Measurements from ENCODE around the gene KCNN2.

Gene KCNN2

DNA sequence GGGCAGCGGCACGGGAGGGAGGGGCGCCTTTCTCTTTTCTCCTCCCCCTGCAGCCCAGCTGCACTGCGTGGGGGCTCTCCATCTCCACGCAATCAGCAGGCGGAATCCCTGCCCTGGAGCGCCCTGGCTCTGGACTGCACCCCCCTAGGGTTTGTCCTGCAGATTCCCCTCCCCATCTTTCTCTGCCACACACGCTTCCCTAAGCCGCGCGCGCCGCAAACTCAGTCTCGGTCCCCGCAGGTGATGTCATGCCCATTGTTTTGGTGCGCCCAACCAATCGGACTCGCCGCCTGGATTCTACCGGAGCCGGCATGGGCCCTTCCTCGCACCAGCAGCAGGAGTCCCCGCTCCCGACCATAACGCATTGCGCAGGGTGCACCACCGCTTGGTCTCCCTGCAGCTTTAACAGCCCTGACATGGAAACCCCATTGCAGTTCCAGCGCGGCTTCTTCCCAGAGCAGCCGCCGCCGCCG lies at the start of gene KCNN2 (continued):
- TF ChIP-seq, protein P1, sequence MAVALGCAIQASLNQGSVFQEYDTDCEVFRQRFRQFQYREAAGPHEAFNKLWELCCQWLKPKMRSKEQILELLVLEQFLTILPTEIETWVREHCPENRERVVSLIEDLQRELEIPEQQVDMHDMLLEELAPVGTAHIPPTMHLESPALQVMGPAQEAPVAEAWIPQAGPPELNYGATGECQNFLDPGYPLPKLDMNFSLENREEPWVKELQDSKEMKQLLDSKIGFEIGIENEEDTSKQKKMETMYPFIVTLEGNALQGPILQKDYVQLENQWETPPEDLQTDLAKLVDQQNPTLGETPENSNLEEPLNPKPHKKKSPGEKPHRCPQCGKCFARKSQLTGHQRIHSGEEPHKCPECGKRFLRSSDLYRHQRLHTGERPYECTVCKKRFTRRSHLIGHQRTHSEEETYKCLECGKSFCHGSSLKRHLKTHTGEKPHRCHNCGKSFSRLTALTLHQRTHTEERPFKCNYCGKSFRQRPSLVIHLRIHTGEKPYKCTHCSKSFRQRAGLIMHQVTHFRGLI (tag by site-specific recombination; IDR thresholded peaks at IDR 0.05), result peak; percentile 92

DNA sequence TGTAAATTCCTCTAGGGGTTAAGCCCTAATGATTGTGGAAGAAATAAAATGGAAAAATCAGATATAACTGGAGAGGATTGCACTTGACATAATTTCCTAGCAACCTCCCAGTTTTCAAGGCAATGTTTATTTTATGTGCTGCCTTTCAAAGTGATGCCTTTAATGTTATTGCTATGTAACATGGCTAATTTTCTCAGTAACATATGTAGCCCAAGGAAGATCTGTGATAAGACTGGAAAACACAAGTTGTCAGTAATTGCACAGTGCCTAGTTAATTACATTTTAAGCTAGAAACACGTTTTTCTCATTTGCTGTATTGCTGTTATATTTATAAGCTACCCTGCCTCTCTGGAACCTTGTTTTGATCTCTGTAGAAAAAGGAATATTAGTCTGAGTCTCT lies 49.2 kb upstream of the KCNN2 start:
- H3K4me3 ChIP-seq (ENCODE audit: low read depth, low read length), result no peak overlapping the region
- POLR2A ChIA-PET, result no interaction called here
- H3K9me3 ChIP-seq (ENCODE audit: control insufficient read depth, insufficient read depth, low read depth, low read length), result no peaks in the 10 kb centered on the region
- TF ChIP-seq ZNF677 (tag by site-specific recombination; IDR thresholded peaks at IDR 0.05) (no peak), ZSCAN30 (tag by site-specific recombination; IDR thresholded peaks at IDR 0.05) (no peak), ZNF600 (tag by site-specific recombination; IDR thresholded peaks at IDR 0.05) (no peak), ZNF16 (tag by site-specific recombination; IDR thresholded peaks at IDR 0.05; ENCODE audit: low read depth) (no peak), EGR2 (tag by site-specific recombination; IDR thresholded peaks at IDR 0.05; ENCODE audit: low read depth) (no peak), ZNF621 (tag by site-specific recombination; IDR thresholded peaks at IDR 0.05) (no peak), ZNF558 (tag by site-specific recombination; IDR thresholded peaks at IDR 0.05) (no peak), ZNF664 (tag by site-specific recombination; IDR thresholded peaks at IDR 0.05) (no peak), ZNF701 (tag by site-specific recombination; IDR thresholded peaks at IDR 0.05) (no peak), ZNF837 (tag by site-specific recombination; IDR thresholded peaks at IDR 0.05) (no peak), ZNF561 (tag by site-specific recombination; IDR thresholded peaks at IDR 0.05; ENCODE audit: borderline replicate concordance) (no peak), OSR2 (tag by site-specific recombination; IDR thresholded peaks at IDR 0.05) (no peak), ZNF76 (tag by site-specific recombination; IDR thresholded peaks at IDR 0.05; ENCODE audit: borderline replicate concordance, low read depth) (no peak), KLF8 (tag by site-specific recombination; IDR thresholded peaks at IDR 0.05) (no peak), ZNF571 (tag by site-specific recombination; IDR thresholded peaks at IDR 0.05) (no peak), ZNF24 (tag by site-specific recombination; IDR thresholded peaks at IDR 0.05) (no peak), ZNF423 (tag by site-specific recombination; IDR thresholded peaks at IDR 0.05) (no peak), GLI4 (tag by site-specific recombination; IDR thresholded peaks at IDR 0.05) (no peak)
- TF ChIP-seq, protein P2, sequence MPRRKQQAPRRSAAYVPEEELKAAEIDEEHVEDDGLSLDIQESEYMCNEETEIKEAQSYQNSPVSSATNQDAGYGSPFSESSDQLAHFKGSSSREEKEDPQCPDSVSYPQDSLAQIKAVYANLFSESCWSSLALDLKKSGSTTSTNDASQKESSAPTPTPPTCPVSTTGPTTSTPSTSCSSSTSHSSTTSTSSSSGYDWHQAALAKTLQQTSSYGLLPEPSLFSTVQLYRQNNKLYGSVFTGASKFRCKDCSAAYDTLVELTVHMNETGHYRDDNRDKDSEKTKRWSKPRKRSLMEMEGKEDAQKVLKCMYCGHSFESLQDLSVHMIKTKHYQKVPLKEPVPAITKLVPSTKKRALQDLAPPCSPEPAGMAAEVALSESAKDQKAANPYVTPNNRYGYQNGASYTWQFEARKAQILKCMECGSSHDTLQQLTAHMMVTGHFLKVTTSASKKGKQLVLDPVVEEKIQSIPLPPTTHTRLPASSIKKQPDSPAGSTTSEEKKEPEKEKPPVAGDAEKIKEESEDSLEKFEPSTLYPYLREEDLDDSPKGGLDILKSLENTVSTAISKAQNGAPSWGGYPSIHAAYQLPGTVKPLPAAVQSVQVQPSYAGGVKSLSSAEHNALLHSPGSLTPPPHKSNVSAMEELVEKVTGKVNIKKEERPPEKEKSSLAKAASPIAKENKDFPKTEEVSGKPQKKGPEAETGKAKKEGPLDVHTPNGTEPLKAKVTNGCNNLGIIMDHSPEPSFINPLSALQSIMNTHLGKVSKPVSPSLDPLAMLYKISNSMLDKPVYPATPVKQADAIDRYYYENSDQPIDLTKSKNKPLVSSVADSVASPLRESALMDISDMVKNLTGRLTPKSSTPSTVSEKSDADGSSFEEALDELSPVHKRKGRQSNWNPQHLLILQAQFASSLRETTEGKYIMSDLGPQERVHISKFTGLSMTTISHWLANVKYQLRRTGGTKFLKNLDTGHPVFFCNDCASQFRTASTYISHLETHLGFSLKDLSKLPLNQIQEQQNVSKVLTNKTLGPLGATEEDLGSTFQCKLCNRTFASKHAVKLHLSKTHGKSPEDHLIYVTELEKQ (tag by site-specific recombination; IDR thresholded peaks at IDR 0.05; ENCODE audit: borderline replicate concordance), result no peak
- no peak overlapping the region for H3K27ac ChIP-seq (ENCODE audit: extremely low read depth, low read depth, low read length)
- no peaks in the 10 kb centered on the region for H3K4me1 ChIP-seq (ENCODE audit: control insufficient read depth, insufficient read depth, low read length)
- no peaks in the 10 kb centered on the region for H3K36me3 ChIP-seq (ENCODE audit: control insufficient read depth in 2 of 2, insufficient read depth in 1 of 2, low read length in 2 of 2)
- CTCF ChIA-PET, result interaction anchor here (0.6 kb wide), 1 partner anchor 703 kb away, joined by 5 read pairs; no protein-coding TSS in a partner anchor

DNA sequence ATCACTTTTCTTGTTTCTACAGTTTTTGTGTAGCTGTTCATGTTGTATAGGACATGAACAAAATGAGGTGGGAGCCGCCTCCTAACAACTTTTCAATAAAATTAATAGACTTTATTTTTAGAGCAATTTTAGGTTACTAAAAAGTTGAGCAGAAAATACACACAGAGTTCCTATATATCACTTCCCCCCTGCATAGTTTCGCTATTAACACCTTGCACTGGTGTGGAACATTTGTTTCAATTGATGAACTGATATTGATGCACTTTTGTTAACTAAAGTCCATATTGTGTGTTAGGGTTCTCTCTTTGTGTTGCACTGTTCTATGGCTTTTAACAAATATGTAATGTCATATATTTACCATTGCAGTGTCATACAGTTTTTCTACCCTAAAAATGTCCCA lies 47.8 kb upstream of the KCNN2 start:
- CTCF ChIA-PET, result interaction anchor here (0.7 kb wide), 1 partner anchor 1223 kb away, joined by 5 read pairs; no protein-coding TSS in a partner anchor
- TF ChIP-seq ZNF211 (tag by site-specific recombination; IDR thresholded peaks at IDR 0.05; ENCODE audit: low read depth) (no peak), BCL11B (tag by site-specific recombination; IDR thresholded peaks at IDR 0.05; ENCODE audit: low read depth) (no peak), ZNF350 (tag by site-specific recombination; IDR thresholded peaks at IDR 0.05) (no peak), ZNF24 (tag by site-specific recombination; IDR thresholded peaks at IDR 0.05) (no peak), ZNF629 (tag by site-specific recombination; IDR thresholded peaks at IDR 0.05) (no peak), HOXC10 (CRISPR knock-in tag; IDR thresholded peaks at IDR 0.05) (no peak)
- TF ChIP-seq, protein P1 (tag by site-specific recombination; IDR thresholded peaks at IDR 0.05), result no peak
- TF ChIP-seq, protein P3, sequence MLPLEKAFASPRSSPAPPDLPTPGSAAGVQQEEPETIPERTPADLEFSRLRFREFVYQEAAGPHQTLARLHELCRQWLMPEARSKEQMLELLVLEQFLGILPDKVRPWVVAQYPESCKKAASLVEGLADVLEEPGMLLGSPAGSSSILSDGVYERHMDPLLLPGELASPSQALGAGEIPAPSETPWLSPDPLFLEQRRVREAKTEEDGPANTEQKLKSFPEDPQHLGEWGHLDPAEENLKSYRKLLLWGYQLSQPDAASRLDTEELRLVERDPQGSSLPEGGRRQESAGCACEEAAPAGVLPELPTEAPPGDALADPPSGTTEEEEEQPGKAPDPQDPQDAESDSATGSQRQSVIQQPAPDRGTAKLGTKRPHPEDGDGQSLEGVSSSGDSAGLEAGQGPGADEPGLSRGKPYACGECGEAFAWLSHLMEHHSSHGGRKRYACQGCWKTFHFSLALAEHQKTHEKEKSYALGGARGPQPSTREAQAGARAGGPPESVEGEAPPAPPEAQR (tag by site-specific recombination; IDR thresholded peaks at IDR 0.05), result no peak

More for the DNA sequence above, 47.8 kb upstream of the KCNN2 start:
- H3K4me1 ChIP-seq (ENCODE audit: control insufficient read depth, insufficient read depth, low read length), result no peaks in the 10 kb centered on the region
- no peaks in the 10 kb centered on the region for H3K36me3 ChIP-seq (ENCODE audit: control insufficient read depth in 2 of 2, insufficient read depth in 1 of 2, low read length in 2 of 2)
- no peak overlapping the region for H3K4me3 ChIP-seq (ENCODE audit: low read depth, low read length)
- no peak overlapping the region for H3K27ac ChIP-seq (ENCODE audit: extremely low read depth, low read depth, low read length)
- POLR2A ChIA-PET, result no interaction called here
- no peaks in the 10 kb centered on the region for H3K9me3 ChIP-seq (ENCODE audit: control insufficient read depth, insufficient read depth, low read depth, low read length)
